ENCODE data around the gene LRRC59.

- TF ChIP-seq POLR2A (IDR thresholded peaks at IDR 0.05) (no peak), EP300 (IDR thresholded peaks at IDR 0.05; ENCODE audit: low read depth) (no peak), POLR2AphosphoS5 (IDR thresholded peaks at IDR 0.05) (no peak)
- TF ChIP-seq, protein P1, sequence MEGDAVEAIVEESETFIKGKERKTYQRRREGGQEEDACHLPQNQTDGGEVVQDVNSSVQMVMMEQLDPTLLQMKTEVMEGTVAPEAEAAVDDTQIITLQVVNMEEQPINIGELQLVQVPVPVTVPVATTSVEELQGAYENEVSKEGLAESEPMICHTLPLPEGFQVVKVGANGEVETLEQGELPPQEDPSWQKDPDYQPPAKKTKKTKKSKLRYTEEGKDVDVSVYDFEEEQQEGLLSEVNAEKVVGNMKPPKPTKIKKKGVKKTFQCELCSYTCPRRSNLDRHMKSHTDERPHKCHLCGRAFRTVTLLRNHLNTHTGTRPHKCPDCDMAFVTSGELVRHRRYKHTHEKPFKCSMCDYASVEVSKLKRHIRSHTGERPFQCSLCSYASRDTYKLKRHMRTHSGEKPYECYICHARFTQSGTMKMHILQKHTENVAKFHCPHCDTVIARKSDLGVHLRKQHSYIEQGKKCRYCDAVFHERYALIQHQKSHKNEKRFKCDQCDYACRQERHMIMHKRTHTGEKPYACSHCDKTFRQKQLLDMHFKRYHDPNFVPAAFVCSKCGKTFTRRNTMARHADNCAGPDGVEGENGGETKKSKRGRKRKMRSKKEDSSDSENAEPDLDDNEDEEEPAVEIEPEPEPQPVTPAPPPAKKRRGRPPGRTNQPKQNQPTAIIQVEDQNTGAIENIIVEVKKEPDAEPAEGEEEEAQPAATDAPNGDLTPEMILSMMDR (IDR thresholded peaks at IDR 0.05) = no peak
Measured at GRCh38 chr17:50356418-50356817, 40.9 kb downstream of the LRRC59 start.

All from transverse colon (tissue), 4 donors.